Hepatocyte (in vitro differentiated cells): Measurements from ENCODE around the gene ZNF24. TPM values are rescaled to one million over a fixed set of nuclear protein-coding genes. Genes with fewer than 3 reads are reported as not detected.
A peak's percentile ranks its signal among the peaks of the same experiment; 100 is the strongest.

ENCODE experiments used
- DNase-seq: peaks from one replicate; pipeline ENCODE4 v3.0.0-alpha.2; 2016; ENCODE audit warnings: low spot score
- H2AFZ ChIP-seq: fragments of 200-600 bp; sonication (generic); 2 replicates; pipeline ENCODE4 v1.6.0; 2016; ENCODE audit warnings: antibody characterized with exemption, mild to moderate bottlenecking
- H3K27ac ChIP-seq: fragments of 200-600 bp; sonication (generic); 2 replicates; pipeline ENCODE4 v1.5.1; 2016; ENCODE audit warnings: mild to moderate bottlenecking
- H3K27me3 ChIP-seq: fragments of 200-600 bp; sonication (generic); 2 replicates; pipeline ENCODE4 v1.6.1; 2016
- H3K36me3 ChIP-seq: fragments of 200-600 bp; sonication (generic); replicated peaks from 2 replicates; pipeline ENCODE4 v1.5.1; 2016; ENCODE audit warnings: low read depth; ENCODE audit not compliant: insufficient read depth
- H3K4me1 ChIP-seq: fragments of 200-600 bp; sonication (generic); 2 replicates; pipeline ENCODE4 v1.5.1; 2016; ENCODE audit warnings: mild to moderate bottlenecking, moderate library complexity; ENCODE audit not compliant: insufficient read depth
- H3K4me2 ChIP-seq: fragments of 200-600 bp; sonication (generic); 2 replicates; pipeline ENCODE4 v1.6.0; 2016
- H3K4me3 ChIP-seq: fragments of 200-600 bp; sonication (generic); 2 replicates; pipeline ENCODE4 v1.5.1; 2016; ENCODE audit warnings: mild to moderate bottlenecking
- H3K79me2 ChIP-seq: fragments of 200-600 bp; sonication (generic); 2 replicates; pipeline ENCODE4 v1.6.0; 2017; ENCODE audit warnings: mild to moderate bottlenecking
- H3K9me2 ChIP-seq: fragments of 200-600 bp; sonication (generic); replicated peaks from 2 replicates; pipeline ENCODE4 v1.6.0; 2017; ENCODE audit warnings: mild to moderate bottlenecking; ENCODE audit not compliant: insufficient read depth
- H3K9me3 ChIP-seq: fragments of 200-600 bp; sonication (generic); 2 replicates; pipeline ENCODE4 v1.5.1; 2016; ENCODE audit warnings: low read depth, mild to moderate bottlenecking
- H4K20me1 ChIP-seq: fragments of 200-600 bp; sonication (generic); 2 replicates; pipeline ENCODE4 v1.6.0; 2016; ENCODE audit warnings: mild to moderate bottlenecking; ENCODE audit not compliant: insufficient read depth, poor library complexity, severe bottlenecking
- EZH2 ChIP-seq: fragments of 200-600 bp; sonication (generic); IDR thresholded peaks from 2 replicates; pipeline ENCODE4 v1.6.1; 2016; ENCODE audit warnings: antibody characterized with exemption, mild to moderate bottlenecking, borderline replicate concordance
- EZH2phosphoT487 ChIP-seq: fragments of 200-600 bp; sonication (generic); IDR thresholded peaks from one replicate; pipeline ENCODE4 v1.6.1; 2018; ENCODE audit warnings: antibody characterized with exemption, mild to moderate bottlenecking, low read depth, moderate library complexity; ENCODE audit not compliant: unreplicated experiment, severe bottlenecking
- WGBS: methylation state at CpG from one replicate; pipeline ENCODE4 v1.1.6; 2016; ENCODE audit warnings: low lambda C conversion rate; ENCODE audit errors: missing lambda C conversion rate; 5-methylcytosine and 5-hydroxymethylcytosine counted together
- polyA plus RNA-seq: library from polyadenylated mRNA; unstranded; fragments of >200 nt; fragmentation: Nextera tagmentation; extraction: Ambion mirVana; gene quantifications from 2 replicates; pipeline ENCODE4 v1.2.1, GENCODE V29; 2016
- total RNA-seq: library from RNA; depleted of rRNA; stranded (reverse); fragments of >200 nt; gene quantifications from 2 replicates; pipeline ENCODE4 v1.2.3, GENCODE V29; 2014
- TF ChIP-seq, protein P1 (sequence below): fragments of 200-600 bp; sonication (generic); IDR thresholded peaks from 2 replicates; pipeline ENCODE4 v1.5.1; 2016; ENCODE audit warnings: antibody characterized with exemption, mild to moderate bottlenecking; ENCODE audit not compliant: poor library complexity

The ZNF24 gene
- total and polyA plus RNA-seq, 2 experiments from 2014 or later: 29.0 to 44.3 TPM

- no peak for TF ChIP-seq EZH2
- TF ChIP-seq, protein P1, sequence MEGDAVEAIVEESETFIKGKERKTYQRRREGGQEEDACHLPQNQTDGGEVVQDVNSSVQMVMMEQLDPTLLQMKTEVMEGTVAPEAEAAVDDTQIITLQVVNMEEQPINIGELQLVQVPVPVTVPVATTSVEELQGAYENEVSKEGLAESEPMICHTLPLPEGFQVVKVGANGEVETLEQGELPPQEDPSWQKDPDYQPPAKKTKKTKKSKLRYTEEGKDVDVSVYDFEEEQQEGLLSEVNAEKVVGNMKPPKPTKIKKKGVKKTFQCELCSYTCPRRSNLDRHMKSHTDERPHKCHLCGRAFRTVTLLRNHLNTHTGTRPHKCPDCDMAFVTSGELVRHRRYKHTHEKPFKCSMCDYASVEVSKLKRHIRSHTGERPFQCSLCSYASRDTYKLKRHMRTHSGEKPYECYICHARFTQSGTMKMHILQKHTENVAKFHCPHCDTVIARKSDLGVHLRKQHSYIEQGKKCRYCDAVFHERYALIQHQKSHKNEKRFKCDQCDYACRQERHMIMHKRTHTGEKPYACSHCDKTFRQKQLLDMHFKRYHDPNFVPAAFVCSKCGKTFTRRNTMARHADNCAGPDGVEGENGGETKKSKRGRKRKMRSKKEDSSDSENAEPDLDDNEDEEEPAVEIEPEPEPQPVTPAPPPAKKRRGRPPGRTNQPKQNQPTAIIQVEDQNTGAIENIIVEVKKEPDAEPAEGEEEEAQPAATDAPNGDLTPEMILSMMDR: peak; percentile 79
- peaks cover 3% of the 10 kb centered on the region for H3K9me3 ChIP-seq
- WGBS: 26% methylated on average over 7 of the region's 7 CpGs
- no peak overlapping the region for H2AFZ ChIP-seq
- peak; percentile 91 for DNase-seq
- no peaks in the 10 kb centered on the region for H3K4me1 ChIP-seq
- H3K4me3 ChIP-seq: no peak overlapping the region
- no peaks in the 10 kb centered on the region for H3K36me3 ChIP-seq
- no peak overlapping the region for H3K4me2 ChIP-seq
- H3K79me2 ChIP-seq: no peaks in the 10 kb centered on the region
- H3K27me3 ChIP-seq: peaks cover 5% of the 10 kb centered on the region
- H3K9me2 ChIP-seq: no peaks in the 10 kb centered on the region
- H4K20me1 ChIP-seq: no peaks in the 10 kb centered on the region
- no peak overlapping the region for H3K27ac ChIP-seq
Observed at GRCh38 chr18:35386600-35387100, 42.4 kb upstream of the ZNF24 start.

- Histone ChIP-seq H3K4me1 (no peaks in the 10 kb centered on the region), H3K4me2 (no peak overlapping the region), H3K9me2 (no peaks in the 10 kb centered on the region), H2AFZ (no peak overlapping the region), H3K9me3 (peaks cover 3% of the 10 kb centered on the region), H3K36me3 (no peaks in the 10 kb centered on the region), H3K79me2 (no peaks in the 10 kb centered on the region), H3K27me3 (peaks cover 18% of the 10 kb centered on the region), H3K27ac (no peak overlapping the region), H4K20me1 (no peaks in the 10 kb centered on the region), H3K4me3 (no peak overlapping the region)
- WGBS: 88% methylated on average over 2 of the region's 2 CpGs
- no peak for DNase-seq
- TF ChIP-seq EZH2phosphoT487: no peak
- TF ChIP-seq, protein P1: no peak
- no peak for TF ChIP-seq EZH2
Observed at GRCh38 chr18:35383136-35383535, 38.9 kb upstream of the ZNF24 start.

DNA sequence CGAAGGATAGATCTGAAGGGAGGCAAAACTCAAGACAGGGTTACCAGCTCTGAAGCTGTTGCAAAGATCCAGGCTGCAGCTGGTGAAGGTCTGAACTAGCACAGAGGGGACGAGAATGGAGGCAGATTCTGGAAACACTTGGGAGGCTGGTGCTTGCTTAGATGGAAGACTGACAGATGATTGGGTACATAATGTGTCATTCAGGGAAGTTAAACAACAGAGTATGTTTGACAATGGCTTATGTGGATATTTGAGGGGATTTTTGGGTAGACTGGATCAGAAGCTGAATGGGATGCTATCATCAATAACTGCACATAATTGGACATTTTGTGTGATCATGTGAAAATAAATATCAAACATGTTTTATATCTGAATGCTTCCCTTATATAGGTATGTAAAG is 35.2 kb upstream of the ZNF24 start:
- no peaks in the 10 kb centered on the region for H4K20me1 ChIP-seq
- H3K36me3 ChIP-seq: no peaks in the 10 kb centered on the region
- peaks cover 16% of the 10 kb centered on the region for H3K27me3 ChIP-seq
- H3K9me2 ChIP-seq: no peaks in the 10 kb centered on the region
- WGBS: 83% methylated on average over 2 of the region's 2 CpGs
- H3K9me3 ChIP-seq: peaks cover 3% of the 10 kb centered on the region
- H2AFZ ChIP-seq: no peak overlapping the region
- TF ChIP-seq, protein P1: no peak
- TF ChIP-seq EZH2 (no peak), EZH2phosphoT487 (no peak)
- DNase-seq: no peak
- no peaks in the 10 kb centered on the region for H3K4me1 ChIP-seq
- no peak overlapping the region for H3K4me2 ChIP-seq
- no peaks in the 10 kb centered on the region for H3K79me2 ChIP-seq
- no peak overlapping the region for H3K27ac ChIP-seq
- no peak overlapping the region for H3K4me3 ChIP-seq

- no peaks in the 10 kb centered on the region for H3K36me3 ChIP-seq
- no peaks in the 10 kb centered on the region for H3K79me2 ChIP-seq
- no peak overlapping the region for H3K4me2 ChIP-seq
- H3K9me2 ChIP-seq: no peaks in the 10 kb centered on the region
- no peaks in the 10 kb centered on the region for H4K20me1 ChIP-seq
- no peaks in the 10 kb centered on the region for H3K4me1 ChIP-seq
- H3K9me3 ChIP-seq: peaks cover 3% of the 10 kb centered on the region
- H3K4me3 ChIP-seq: no peak overlapping the region
- peaks cover 13% of the 10 kb centered on the region for H3K27me3 ChIP-seq
- no peak for DNase-seq
- H2AFZ ChIP-seq: no peak overlapping the region
- no peak for TF ChIP-seq EZH2
- TF ChIP-seq, protein P1: no peak
- no peak for TF ChIP-seq EZH2phosphoT487
- no peak overlapping the region for H3K27ac ChIP-seq
- 86% methylated on average over 4 of the region's 4 CpGs for WGBS
Observed at GRCh38 chr18:35378574-35378896, 34.3 kb upstream of the ZNF24 start.
